H1 (cell line): ENCODE data around the gene BCL11A. TPM values are rescaled to one million over a fixed set of nuclear protein-coding genes. Genes with fewer than 3 reads are reported as not detected.

Experiments
- CTCF ChIA-PET: fragments of 300-600 bp; sonication (Branson Sonifier 250); formaldehyde crosslinking; loops from one replicate; lab custom pipeline; 2021; ENCODE audit not compliant: partially characterized antibody; lab: Charles Lee
- POLR2A ChIA-PET: fragments of 300-600 bp; sonication (Branson Sonifier 250); formaldehyde crosslinking; loops from one replicate; lab custom pipeline; 2021; ENCODE audit warnings: inconsistent platforms; ENCODE audit not compliant: partially characterized antibody; lab: Charles Lee
- DNase-seq, 2 experiments: peaks; one replicate each; pipeline versions ENCODE4 v3.0.0 to v3.0.0-alpha.2; 2010 to 2022; ENCODE audit warnings: low spot score in 2 of 2, low read depth in 1 of 2, mixed read lengths in 1 of 2
- FAIRE-seq: peaks from 2 replicates; lab custom pipeline; 2011; peaks lifted over from hg19 to GRCh38; lab: Jason Lieb, UNC
- H2AFZ ChIP-seq: 2 replicates; pipeline ENCODE4 v1.8.1; 2012; ENCODE audit warnings: low read length, inconsistent platforms
- H2AK5ac ChIP-seq: 2 replicates; pipeline ENCODE4 v1.6.1; 2013; ENCODE audit warnings: low read depth, low read length
- H2BK120ac ChIP-seq: replicated peaks from 2 replicates; pipeline ENCODE3; 2013; ENCODE audit warnings: low read depth, low read length, inconsistent platforms
- H2BK12ac ChIP-seq: 2 replicates; pipeline ENCODE4 v1.6.1; 2013; ENCODE audit warnings: low read depth, low read length
- H2BK15ac ChIP-seq: 2 replicates; pipeline ENCODE4 v1.6.1; 2013; ENCODE audit warnings: low read length
- H2BK20ac ChIP-seq: 2 replicates; pipeline ENCODE4 v1.6.1; 2013; ENCODE audit warnings: low read length
- H2BK5ac ChIP-seq: 2 replicates; pipeline ENCODE4 v1.6.1; 2013; ENCODE audit warnings: low read depth, low read length
- H3K14ac ChIP-seq: 2 replicates; pipeline ENCODE4 v1.6.1; 2013; ENCODE audit warnings: inconsistent platforms; ENCODE audit not compliant: insufficient read length
- H3K18ac ChIP-seq: 2 replicates; pipeline ENCODE4 v1.6.1; 2013; ENCODE audit warnings: low read length; ENCODE audit errors: extremely low read depth
- H3K23ac ChIP-seq: 2 replicates; pipeline ENCODE4 v1.6.1; 2013; ENCODE audit warnings: inconsistent platforms; ENCODE audit not compliant: insufficient read length
- H3K23me2 ChIP-seq: 2 replicates; pipeline ENCODE4 v1.6.1; 2013; ENCODE audit warnings: low read depth, low read length
- H3K27ac ChIP-seq: 2 replicates; pipeline ENCODE4 v1.6.1; 2011; ENCODE audit warnings: low read depth, low read length, inconsistent platforms
- H3K27me3 ChIP-seq, 4 experiments: replicated peaks in 1 of 4; 1 replicate in 1 of 4; 2 replicates in 3 of 4; pipeline versions ENCODE4 v1.6.1 to v1.8.1; 2011 to 2013; ENCODE audit warnings: low read length in 3 of 4, mild to moderate bottlenecking in 3 of 4, inconsistent platforms in 2 of 4, mixed read lengths in 2 of 4, moderate library complexity in 1 of 4; ENCODE audit not compliant: control insufficient read depth in 3 of 4, insufficient read depth in 3 of 4; ENCODE audit errors: extremely low read depth in 1 of 4
- H3K36me3 ChIP-seq, 4 experiments: 2 replicates each; pipeline versions ENCODE4 v1.6.1 to v1.8.1; 2011 to 2013; ENCODE audit warnings: mild to moderate bottlenecking in 4 of 4, low read length in 3 of 4, moderate library complexity in 2 of 4, control low read depth in 1 of 4, inconsistent platforms in 1 of 4; ENCODE audit not compliant: insufficient read depth in 4 of 4, control insufficient read depth in 2 of 4
- H3K4ac ChIP-seq: replicated peaks from 2 replicates; pipeline ENCODE3; 2013; ENCODE audit warnings: low read length, low read depth, mixed read lengths, inconsistent platforms; ENCODE audit not compliant: insufficient read length
- H3K4me1 ChIP-seq, 4 experiments: replicated peaks in 1 of 4; 1 replicate in 1 of 4; 2 replicates in 3 of 4; pipeline versions ENCODE4 v1.6.1 to v1.8.1; 2011 to 2013; ENCODE audit warnings: low read length in 3 of 4, inconsistent platforms in 2 of 4, mixed read lengths in 1 of 4; ENCODE audit not compliant: insufficient read depth in 4 of 4, control insufficient read depth in 3 of 4
- H3K4me2 ChIP-seq, 2 experiments: 2 replicates each; pipeline versions ENCODE4 v1.6.1 to v1.8.1; 2011 to 2013; ENCODE audit warnings: low read depth in 2 of 2, low read length in 2 of 2, control low read depth in 1 of 2, inconsistent platforms in 1 of 2, mild to moderate bottlenecking in 1 of 2; ENCODE audit not compliant: insufficient read depth in 1 of 2
- H3K4me3 ChIP-seq, 4 experiments: fragments of 200-600, 300-600 bp in 1 of 4; sonication (generic), shearing (Covaris generic), sonication (Bioruptor Twin) in 1 of 4; 2 replicates each; pipeline versions ENCODE4 v1.5.1 to v1.8.1; 2011 to 2016; ENCODE audit warnings: low read length in 4 of 4, low read depth in 3 of 4, control low read depth in 2 of 4, inconsistent platforms in 2 of 4, mild to moderate bottlenecking in 2 of 4, mixed read lengths in 1 of 4, moderate library complexity in 1 of 4; ENCODE audit not compliant: insufficient read depth in 2 of 4; ENCODE audit errors: extremely low read depth in 1 of 4
- H3K56ac ChIP-seq: replicated peaks from 2 replicates; pipeline ENCODE3; 2013; ENCODE audit warnings: low read depth, mild to moderate bottlenecking, mixed read lengths, low read length, inconsistent platforms; ENCODE audit not compliant: insufficient read length
- H3K79me1 ChIP-seq: 2 replicates; pipeline ENCODE4 v1.6.1; 2013; ENCODE audit warnings: low read depth, low read length, control low read depth
- H3K79me2 ChIP-seq, 2 experiments: 2 replicates each; pipeline versions ENCODE4 v1.6.1 to v1.8.1; 2012 to 2013; ENCODE audit warnings: low read length in 2 of 2, mild to moderate bottlenecking in 2 of 2, inconsistent platforms in 1 of 2; ENCODE audit not compliant: insufficient read depth in 2 of 2, control insufficient read depth in 1 of 2
- H3K9ac ChIP-seq, 4 experiments: replicated peaks in 1 of 4; 1 replicate in 1 of 4; 2 replicates in 3 of 4; pipeline versions ENCODE4 v1.6.1 to v1.8.1; 2011 to 2013; ENCODE audit warnings: low read depth in 3 of 4, low read length in 3 of 4, control low read depth in 2 of 4, mild to moderate bottlenecking in 2 of 4, moderate library complexity in 2 of 4, inconsistent platforms in 1 of 4; ENCODE audit errors: extremely low read depth in 1 of 4
- H3K9me3 ChIP-seq, 2 experiments: 2 replicates each; pipeline versions ENCODE4 v1.6.1 to v1.8.1; 2012 to 2013; ENCODE audit warnings: mild to moderate bottlenecking in 2 of 2, moderate library complexity in 2 of 2, control low read depth in 1 of 2, inconsistent platforms in 1 of 2, low read depth in 1 of 2, low read length in 1 of 2, mixed read lengths in 1 of 2; ENCODE audit not compliant: insufficient read depth in 2 of 2
- H4K20me1 ChIP-seq, 2 experiments: replicated peaks in 1 of 2; 2 replicates each; pipeline versions ENCODE3 to v1.8.1; 2011 to 2013; ENCODE audit warnings: inconsistent platforms in 2 of 2, low read length in 2 of 2, mild to moderate bottlenecking in 1 of 2; ENCODE audit not compliant: insufficient read depth in 2 of 2, control insufficient read depth in 1 of 2
- H4K5ac ChIP-seq: 2 replicates; pipeline ENCODE4 v1.6.1; 2013; ENCODE audit warnings: low read length, low read depth, mixed read lengths, inconsistent platforms; ENCODE audit not compliant: insufficient read length
- H4K8ac ChIP-seq: 2 replicates; pipeline ENCODE4 v1.8.0; 2013; ENCODE audit warnings: mild to moderate bottlenecking, moderate library complexity, low read length, inconsistent platforms; ENCODE audit not compliant: insufficient read depth; ENCODE audit errors: extremely low read depth
- H4K91ac ChIP-seq: replicated peaks from 2 replicates; pipeline ENCODE3; 2013; ENCODE audit warnings: low read length, mixed read lengths, inconsistent platforms; ENCODE audit not compliant: insufficient read length
- CBX5 ChIP-seq: fragments of 300-800, 300-1000 bp; sonication (generic); IDR thresholded peaks from 2 replicates; pipeline ENCODE4 v1.7.1; 2016; ENCODE audit warnings: antibody characterized with exemption, low read length, low read depth
- CHD1 ChIP-seq: IDR thresholded peaks from 2 replicates; pipeline ENCODE4 v1.6.1; 2012; ENCODE audit warnings: low read depth, low read length, improper control_type of control experiment
- POU5F1 ChIP-seq: IDR thresholded peaks from 2 replicates; pipeline ENCODE4 v1.6.1; 2011; ENCODE audit warnings: low read depth, mild to moderate bottlenecking, low read length, moderate library complexity
- RNF2 ChIP-seq: fragments of 200-900, 300-1000 bp; sonication (generic); IDR thresholded peaks from 2 replicates; pipeline ENCODE4 v1.7.1; 2016; ENCODE audit warnings: borderline replicate concordance, low read depth, mild to moderate bottlenecking, antibody characterized with exemption, low read length; ENCODE audit not compliant: poor library complexity, severe bottlenecking; ENCODE audit errors: missing control alignments
- SUZ12 ChIP-seq: fragments of 200-600 bp; sonication (generic); IDR thresholded peaks from 2 replicates; pipeline ENCODE4 v1.6.1; 2012; ENCODE audit warnings: mild to moderate bottlenecking, inconsistent platforms, low read length, moderate library complexity, mixed read lengths
- TAF1 ChIP-seq: IDR thresholded peaks from 2 replicates; pipeline ENCODE4 v1.6.1; 2011; ENCODE audit warnings: mild to moderate bottlenecking, low read depth, low read length
- TEAD4 ChIP-seq: IDR thresholded peaks from 2 replicates; pipeline ENCODE4 v1.6.1; 2012; ENCODE audit warnings: low read depth, low read length, inconsistent platforms, mixed read lengths
- ZNF274 ChIP-seq: IDR thresholded peaks from 2 replicates; pipeline ENCODE4 v1.7.0; 2012; ENCODE audit warnings: low read length, borderline replicate concordance; ENCODE audit errors: extremely low read depth
- WGBS, 2 experiments: shearing (Covaris generic) in 1 of 2; methylation state at CpG; one replicate each; pipeline versions ENCODE4 v1.1.6 to v1.1.7; 2013 to 2015; ENCODE audit warnings: low lambda C conversion rate in 2 of 2, mixed read lengths in 2 of 2, inconsistent platforms in 1 of 2, low coverage in 1 of 2, missing lambda C conversion rate in 1 of 2; ENCODE audit not compliant: insufficient replicate concordance in 2 of 2, insufficient coverage in 1 of 2, insufficient read length in 1 of 2; ENCODE audit errors: extremely low coverage in 1 of 2, missing lambda C conversion rate in 1 of 2; 5-methylcytosine and 5-hydroxymethylcytosine counted together
- polyA plus RNA-seq, 7 experiments: library from polyadenylated mRNA; depleted of rRNA in 3 of 7; stranded (reverse) in 5 of 7; unstranded in 2 of 7; fragments of >200 nt in 5 of 7; fragments of 200-250 nt in 2 of 7; gene quantifications; 1 replicate in 5 of 7; 2 replicates in 1 of 7; 4 replicates in 1 of 7; pipeline versions ENCODE4 v1.2.1 to v1.2.3, GENCODE V29; 2011 to 2013; ENCODE audit warnings: missing spikeins in 2 of 7, mixed read lengths in 2 of 7
- total RNA-seq: library from RNA; stranded (reverse); fragmentation: NEBNext Ultra II Directional; extraction: Animal tissue kit (Norgen Biotek cat#: 25700); gene quantifications from 2 replicates; pipeline ENCODE4 v1.2.1, GENCODE V29; 2021

The BCL11A gene
- total and polyA plus RNA-seq, 2 of the 8 experiments (the other 6 are each of a cell fraction or from before 2014, with no cell fraction given) = 11.9 to 59.3 TPM

- Histone ChIP-seq H3K36me3 (peaks cover 0 to 10% (median under 1%) of the 10 kb centered on the region in 4 experiments; a peak in 2 of 8 replicates), H3K4me3 (no peak overlapping the region), H4K91ac (no peak overlapping the region), H2BK5ac (no peak overlapping the region), H2BK15ac (no peak overlapping the region), H3K23me2 (no peaks in the 10 kb centered on the region), H3K56ac (no peak overlapping the region), H2BK20ac (no peak overlapping the region), H3K9me3 (no peaks in the 10 kb centered on the region), H2BK120ac (no peak overlapping the region), H3K4me2 (no peak overlapping the region), H3K79me1 (peaks cover 24% of the 10 kb centered on the region), H2AFZ (no peak overlapping the region), H3K23ac (no peak overlapping the region), H4K8ac (no peak overlapping the region), H3K9ac (no peak overlapping the region), H3K14ac (no peak overlapping the region), H4K5ac (no peak overlapping the region), H3K4ac (no peak overlapping the region), H3K18ac (no peak overlapping the region), H3K27me3 (no peaks in the 10 kb centered on the region), H3K79me2 (peaks cover 8 to 88% of the 10 kb centered on the region in 2 experiments), H4K20me1 (peaks cover 6 to 17% of the 10 kb centered on the region in 2 experiments), H2AK5ac (no peak overlapping the region), H2BK12ac (no peak overlapping the region), H3K27ac (no peak overlapping the region), H3K4me1 (peaks cover 2 to 17% (median 5%) of the 10 kb centered on the region in 4 experiments; a peak in 6 of 7 replicates)
- TF ChIP-seq TAF1 = no peak
- no peak for TF ChIP-seq POU5F1
- no peak for TF ChIP-seq SUZ12
- no peak for TF ChIP-seq TEAD4
- no peak for TF ChIP-seq CBX5
- no peak for TF ChIP-seq ZNF274
- no peak for TF ChIP-seq CHD1
- no peak for TF ChIP-seq RNF2
- POLR2A ChIA-PET = no interaction called here
- CTCF ChIA-PET = interaction anchor here (0.8 to 2.9 kb wide), 5 partner anchors 8 to 49 kb away, joined by 3 to 6 read pairs (median 5); no protein-coding TSS in a partner anchor
- DNase-seq (no peak), FAIRE-seq (no peak)
- 93% methylated on average over 2 of the region's 2 CpGs; no CpG with 5 or more reads in 1 of the 2 experiments for WGBS, 2 experiments
Observed at GRCh38 chr2:60500861-60501260, 52.6 kb downstream of the BCL11A start.
